ENCODE measurements around the gene MAP3K15.
"Not testable (repeated sequence)": the region's sequence is repeated elsewhere in the genome, so short reads cannot be mapped to it uniquely, and the experiment has no call there.

- not testable (repeated sequence) for TF ChIP-seq CTCF (IDR thresholded peaks at IDR 0.05; ENCODE audit: insufficient read depth, low read depth, low read length); EZH2 (IDR thresholded peaks at IDR 0.05; ENCODE audit: insufficient read depth, low read length)
These were observed 69.5 kb downstream of the MAP3K15 start for GRCh38 chrX:19445772-19446171.
